GM18951 (cell line): Measurements from ENCODE around the gene ATG4D.
A peak's percentile ranks its signal among the peaks of the same experiment; 100 is the strongest.

Experiments
- POLR2A ChIP-seq: IDR thresholded peaks from 4 replicates; pipeline ENCODE4 v1.6.1; 2011; ENCODE audit warnings: mild to moderate bottlenecking; ENCODE audit not compliant: insufficient read length, insufficient read depth; ENCODE audit errors: extremely low read depth
- in situ Hi-C: fragments of 300-500 bp; cut with MboI; formaldehyde crosslinking; loops from one replicate; pipeline ENCODE4 v1.12.0; 2022; ENCODE audit warnings: low sequenced_read_pairs, mixed read lengths, inconsistent platforms; ENCODE audit not compliant: unreplicated experiment

The ATG4D gene

DNA sequence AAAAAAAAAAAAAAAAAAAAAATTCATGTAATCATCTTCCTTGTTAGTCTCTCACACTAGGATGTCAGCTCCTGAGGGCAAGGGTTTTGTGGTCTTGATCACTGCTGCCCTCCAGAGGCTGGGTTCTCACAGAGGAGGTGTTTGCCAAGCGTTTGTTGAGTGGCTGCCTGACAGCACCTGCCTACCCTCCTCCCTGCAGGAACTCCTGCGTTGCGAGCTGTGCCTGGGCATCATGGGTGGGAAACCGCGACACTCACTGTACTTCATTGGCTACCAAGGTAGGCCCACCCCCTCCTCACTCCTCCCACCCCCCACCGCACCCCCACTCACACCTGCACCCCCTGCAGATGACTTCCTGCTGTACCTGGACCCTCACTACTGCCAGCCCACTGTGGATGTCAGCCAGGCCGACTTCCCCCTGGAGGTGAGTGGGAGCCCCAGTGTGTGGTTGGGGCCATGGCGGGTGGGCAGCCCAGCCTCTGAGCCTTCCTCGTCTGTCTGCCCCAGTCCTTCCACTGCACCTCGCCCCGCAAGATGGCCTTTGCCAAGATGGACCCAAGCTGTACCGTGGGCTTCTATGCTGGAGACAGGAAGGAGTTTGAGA lies 8.1 kb downstream of the ATG4D start:
- TF ChIP-seq POLR2A = no peak
- in situ Hi-C loops = no loop called here

DNA sequence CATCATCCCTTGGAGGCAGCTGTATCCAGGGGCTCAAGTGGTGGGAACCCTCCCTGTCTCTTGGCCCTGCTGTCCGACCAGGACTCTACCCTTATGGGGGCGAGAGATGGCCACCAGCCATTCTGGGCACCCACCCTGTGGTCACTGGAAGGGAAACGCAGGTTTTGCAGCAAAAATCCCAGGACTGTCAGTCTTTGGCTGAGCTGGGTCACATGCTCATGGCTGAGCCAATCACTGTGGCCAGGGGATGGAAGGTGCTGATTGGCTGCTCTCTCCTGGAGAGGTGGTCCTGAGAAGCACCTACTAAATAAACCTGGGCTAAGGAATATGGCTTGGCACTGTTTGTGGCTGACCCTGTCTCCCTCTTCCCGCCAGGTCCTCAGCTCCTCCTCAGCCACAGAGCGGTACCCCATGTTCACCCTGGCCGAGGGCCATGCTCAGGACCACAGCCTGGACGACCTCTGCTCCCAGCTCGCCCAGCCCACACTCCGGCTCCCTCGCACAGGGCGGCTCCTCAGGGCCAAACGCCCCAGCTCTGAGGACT lies 8.9 kb downstream of the ATG4D start:
- peak; percentile 29 for TF ChIP-seq POLR2A
- in situ Hi-C loops = no loop called here

DNA sequence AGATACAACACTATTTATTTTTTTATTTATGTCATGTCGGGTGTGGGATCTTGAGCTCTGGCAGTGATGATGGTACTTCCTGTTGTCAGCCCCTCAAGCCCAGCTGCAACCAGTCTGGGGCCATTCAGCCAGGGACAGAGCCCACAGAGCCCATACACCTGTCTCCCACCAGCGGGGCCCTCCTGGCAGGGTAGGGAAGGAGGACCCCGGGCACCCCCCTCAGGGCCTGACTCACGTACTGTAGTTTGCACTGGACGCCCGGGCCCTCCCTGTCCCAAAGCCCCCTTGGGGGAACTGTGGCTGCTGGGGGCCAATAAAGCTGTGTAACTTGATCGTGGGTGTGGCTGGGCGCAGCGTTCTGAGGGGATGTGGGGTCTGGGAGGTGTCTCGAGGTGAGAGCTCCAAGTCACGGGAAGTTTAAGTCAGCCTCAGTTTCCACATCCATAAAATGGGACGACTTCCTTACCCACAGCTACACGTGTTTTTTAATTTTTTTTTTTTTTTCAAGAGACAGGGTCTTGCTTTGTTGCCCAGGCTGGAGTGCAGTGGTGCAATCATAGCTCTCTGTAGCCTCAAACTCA lies 9.5 kb downstream of the ATG4D start:
- in situ Hi-C loops = no loop called here

DNA sequence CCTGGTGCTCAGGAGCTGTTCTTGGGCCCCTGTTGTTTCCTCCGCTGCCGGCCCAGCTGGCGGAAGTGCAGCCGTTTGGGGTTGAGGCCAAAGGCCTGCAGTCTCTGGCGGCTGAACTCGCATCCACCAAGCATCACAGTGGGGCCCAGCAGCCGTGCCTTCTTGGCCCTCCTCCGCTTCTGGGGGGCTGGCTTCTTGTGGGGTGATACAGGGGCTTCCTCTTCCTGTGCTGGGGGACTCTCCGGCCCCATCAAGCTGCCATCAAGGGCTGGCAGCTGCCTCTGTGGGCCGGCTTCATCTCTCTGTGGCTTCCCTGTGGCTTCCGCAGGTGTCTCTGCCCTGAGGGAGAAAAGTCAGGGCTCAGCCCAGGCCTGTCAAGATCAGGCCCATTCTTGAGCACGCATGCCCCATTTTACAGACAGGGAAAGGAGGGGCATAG lies 10.3 kb downstream of the ATG4D start:
- in situ Hi-C loops = no loop called here
- peak; percentile 40 for TF ChIP-seq POLR2A

More for the DNA sequence above, 9.5 kb downstream of the ATG4D start:
- no peak for TF ChIP-seq POLR2A

DNA sequence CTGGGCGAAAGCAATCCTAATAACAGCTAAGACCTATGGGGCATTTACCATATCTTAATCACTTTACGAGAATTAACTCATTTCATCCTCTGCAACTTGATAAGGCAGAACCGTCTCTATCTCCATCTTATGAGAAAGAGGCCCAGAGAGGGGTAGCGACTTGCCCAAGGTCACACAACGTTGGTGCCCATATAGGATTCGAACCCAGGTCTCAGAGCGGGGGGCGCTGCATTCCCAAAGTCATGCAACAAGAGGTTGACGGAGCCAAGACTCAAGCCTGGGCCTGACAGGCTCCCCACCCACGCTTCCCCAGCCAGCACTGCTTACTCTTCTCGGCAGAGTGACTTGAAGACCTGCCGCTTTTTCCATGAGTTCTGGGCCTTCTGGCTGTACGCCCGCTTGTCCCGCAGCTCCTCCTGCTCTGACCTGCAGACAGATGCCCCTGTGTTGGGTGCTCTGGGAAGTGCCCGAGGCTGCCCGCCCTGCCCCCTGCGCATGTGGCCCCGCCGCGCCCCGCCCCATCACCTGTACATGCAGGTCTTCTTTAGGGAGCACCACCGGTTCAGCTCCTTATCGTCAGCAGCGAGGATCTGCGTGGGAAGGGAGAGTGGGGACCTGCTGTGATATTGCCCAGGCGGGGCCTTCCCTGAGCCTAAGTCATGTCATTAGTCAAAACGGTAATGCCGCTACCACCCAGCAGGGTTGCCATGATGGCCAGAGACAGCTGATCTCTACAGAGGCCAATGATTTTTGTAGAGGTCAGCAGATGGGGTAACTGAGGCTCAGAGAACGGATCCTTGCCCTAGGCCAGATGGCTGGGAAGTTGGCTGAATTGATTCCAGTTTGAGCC lies 11.3 kb downstream of the ATG4D start:
- in situ Hi-C loops = no loop called here
- no peak for TF ChIP-seq POLR2A

DNA sequence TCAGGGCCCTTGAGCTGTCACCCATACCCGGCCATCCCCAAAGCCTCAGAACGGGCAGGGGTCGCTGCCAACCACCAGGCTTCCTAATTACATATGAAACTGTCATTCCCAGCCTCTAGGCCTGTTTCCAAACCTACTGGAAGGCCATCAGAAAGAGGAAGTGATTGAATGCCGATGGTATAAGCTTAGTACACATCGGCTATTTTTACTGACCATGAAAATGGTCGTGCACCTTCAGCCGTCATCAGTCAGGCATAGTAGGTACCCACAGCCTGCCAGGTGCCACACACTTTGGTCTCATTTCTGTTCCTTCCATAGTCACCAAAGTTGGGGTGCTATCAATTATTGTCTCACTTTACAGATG lies 11.9 kb downstream of the ATG4D start:
- in situ Hi-C loops = no loop called here
- TF ChIP-seq POLR2A = no peak

DNA sequence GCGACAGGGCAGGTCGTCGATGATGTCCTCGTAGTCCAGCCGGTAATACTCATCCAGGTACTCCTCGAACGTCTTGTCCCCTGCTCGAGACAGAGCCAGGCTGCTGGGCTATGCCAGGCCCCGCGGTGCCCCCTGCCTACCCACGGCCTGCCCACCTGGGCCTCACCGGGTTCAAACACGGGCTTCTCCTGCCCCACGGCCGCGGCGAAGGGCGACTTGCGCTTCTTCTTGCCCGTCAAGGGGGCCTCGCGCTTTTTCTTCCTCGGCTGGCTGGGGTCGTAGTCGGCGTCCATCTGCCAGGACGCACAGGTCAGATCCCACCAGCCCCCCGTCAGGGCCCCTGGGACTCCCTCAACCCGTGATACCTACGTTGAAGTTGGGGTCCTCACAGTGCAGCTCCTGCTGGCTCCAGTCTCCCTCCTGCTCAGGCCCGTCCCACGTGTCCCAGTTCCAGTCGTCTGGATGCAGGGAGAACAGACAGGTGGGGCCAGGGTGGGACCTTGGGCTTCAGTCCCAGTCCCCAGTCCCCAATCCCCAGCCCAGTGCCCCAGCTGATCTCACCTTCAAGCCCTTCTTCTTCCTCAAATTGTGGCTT lies 14.0 kb downstream of the ATG4D start:
- in situ Hi-C loops = no loop called here
- TF ChIP-seq POLR2A = no peak

DNA sequence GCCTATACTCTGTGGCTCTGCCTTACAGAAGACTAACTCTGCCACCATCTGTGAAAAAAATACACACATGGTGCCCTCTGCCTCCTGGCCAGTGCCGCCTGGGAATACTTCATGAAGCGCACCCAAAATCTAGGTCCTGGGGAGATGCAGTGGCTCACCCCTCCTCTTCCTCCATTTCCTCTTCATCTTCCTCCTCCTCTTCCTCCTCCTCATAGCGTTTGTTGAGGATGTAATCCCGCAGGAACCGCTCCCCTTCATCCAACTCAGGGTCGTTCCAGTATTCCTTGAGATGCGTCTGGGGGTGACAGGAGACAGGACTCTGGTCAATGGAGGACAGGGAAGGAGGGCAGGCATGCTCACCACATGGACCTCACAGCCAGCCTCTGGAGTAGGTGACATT lies 16.4 kb downstream of the ATG4D start:
- in situ Hi-C loops = no loop called here
- TF ChIP-seq POLR2A = no peak

DNA sequence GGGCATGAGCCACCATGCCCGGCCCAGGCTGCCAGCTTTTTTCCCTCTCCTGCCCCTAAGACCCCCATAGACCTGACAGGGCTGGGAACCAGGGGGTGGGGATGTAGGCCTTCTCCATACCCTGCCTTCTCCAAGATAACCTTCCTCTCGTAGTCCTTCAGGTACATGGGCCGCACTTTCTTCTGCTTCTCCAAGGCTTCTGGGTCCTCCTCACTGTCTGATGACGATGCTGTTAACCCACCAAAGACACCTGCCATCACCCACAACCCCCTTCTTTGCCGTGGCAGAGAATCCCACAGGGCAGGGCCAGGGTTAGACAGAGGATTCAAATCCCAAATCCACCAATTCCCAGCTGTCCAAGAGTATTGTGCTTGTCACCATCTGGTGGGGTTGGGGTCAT lies 18.9 kb downstream of the ATG4D start:
- TF ChIP-seq POLR2A = no peak
- in situ Hi-C loops = no loop called here

DNA sequence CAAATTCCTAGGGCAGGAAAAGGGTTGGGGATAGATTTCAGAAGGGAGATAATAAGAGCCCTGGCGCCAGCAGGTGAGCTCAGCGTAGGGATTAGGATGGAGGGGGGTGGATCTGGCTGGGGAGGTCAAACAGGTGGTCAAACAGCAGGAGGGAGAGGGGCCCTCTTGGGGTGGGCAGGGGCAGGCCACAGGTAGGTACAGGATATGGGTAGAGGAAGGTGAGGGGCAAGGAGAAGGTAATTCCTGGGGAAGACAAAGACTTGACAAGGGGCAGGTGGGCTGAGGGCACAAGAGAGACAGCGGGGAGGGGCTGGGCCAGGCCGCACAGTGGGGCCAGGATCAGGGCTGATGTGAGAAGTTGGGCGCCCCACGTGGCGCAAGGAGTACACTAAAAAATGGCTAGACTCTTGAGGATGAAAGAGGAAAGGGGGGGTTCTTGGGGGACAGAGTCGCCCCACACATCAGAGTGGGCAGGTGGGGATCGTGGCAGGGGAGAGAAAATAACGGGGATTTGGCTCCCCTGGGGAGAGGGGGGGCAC lies 21.4 kb downstream of the ATG4D start:
- no peak for TF ChIP-seq POLR2A
- in situ Hi-C loops = no loop called here

DNA sequence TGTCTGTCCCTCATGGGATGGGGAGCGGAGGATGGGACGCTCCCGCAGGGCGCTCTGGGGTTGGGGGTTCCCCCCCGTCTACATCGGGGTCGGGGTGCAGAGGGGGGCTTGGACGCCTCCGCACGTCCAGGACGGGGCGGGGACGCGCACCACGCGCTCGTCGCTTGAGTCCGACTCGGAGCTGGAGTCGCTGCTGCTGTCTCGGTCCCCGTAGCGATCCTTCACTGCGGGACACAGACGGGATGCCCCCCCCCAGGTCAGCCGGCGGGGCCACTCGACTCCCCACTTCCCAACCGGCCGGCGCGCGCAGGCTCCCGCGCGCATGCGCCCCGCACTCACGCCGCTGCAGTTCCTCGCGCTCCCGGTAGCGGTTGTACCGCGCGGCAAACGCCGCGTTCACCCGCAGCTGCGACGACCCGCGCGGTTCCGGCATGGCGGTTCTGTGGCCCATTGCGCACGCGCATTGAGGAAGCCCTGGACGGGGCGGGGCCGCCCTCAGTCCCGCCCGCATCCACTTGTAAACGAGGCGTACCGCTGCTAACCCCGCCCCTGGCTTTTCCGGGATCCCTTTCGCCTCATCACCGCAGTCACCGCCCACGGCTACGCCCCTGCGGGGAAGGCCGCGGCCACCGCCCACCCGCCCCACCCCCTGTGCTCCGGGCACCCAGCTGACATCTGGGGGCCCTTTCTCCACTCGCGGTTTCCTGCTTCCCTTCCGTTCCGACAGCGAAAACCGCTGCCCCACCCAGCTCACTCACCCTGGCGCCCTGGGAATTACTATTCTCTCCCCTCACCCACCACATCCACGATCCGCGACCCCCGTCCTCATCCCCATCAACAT lies 22.1 kb downstream of the ATG4D start, which contains the start of gene KRI1:
TSS of gene KRI1 (minus strand) at position 444 of the 841 bp plus-strand sequence. CDS start at position 433, 11 bp downstream.
- in situ Hi-C loops = no loop called here
- TF ChIP-seq POLR2A = peak; percentile 90

DNA sequence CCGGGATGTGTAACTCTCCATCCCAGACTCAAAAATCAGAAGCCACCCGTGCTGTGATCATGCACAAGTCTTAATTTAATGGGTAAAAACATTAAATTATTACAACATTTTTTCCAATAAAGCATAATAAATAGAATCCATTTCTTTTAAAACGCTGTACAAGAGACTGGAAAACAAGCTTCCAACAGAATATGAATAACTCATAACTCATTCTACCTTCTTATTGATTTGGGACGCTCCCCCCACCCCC lies 22.6 kb downstream of the ATG4D start:
- TF ChIP-seq POLR2A = no peak
- in situ Hi-C loops = no loop called here
